Neural cell (in vitro differentiated cells): ENCODE data around the gene RCBTB2.

Source experiments
- CTCF ChIP-seq: fragments of 450-650 bp; IDR thresholded peaks from 2 replicates; pipeline ENCODE4 v1.5.1; 2014; ENCODE audit warnings: antibody characterized with exemption, mild to moderate bottlenecking, moderate library complexity; ENCODE audit not compliant: poor library complexity, severe bottlenecking
- EP300 ChIP-seq: fragments of 450-650 bp; conservative IDR thresholded peaks from 2 replicates; pipeline ENCODE4 v1.6.1; 2014; ENCODE audit warnings: antibody characterized with exemption, mild to moderate bottlenecking, moderate library complexity; ENCODE audit not compliant: poor library complexity, severe bottlenecking

- no peak for TF ChIP-seq CTCF
- no peak for TF ChIP-seq EP300
Measured at GRCh38 chr13:48449656-48450055, 83.2 kb downstream of the RCBTB2 start.
